Raji (cell line): ENCODE results near the gene SPPL3.

Source experiments
- POLR2A ChIP-seq: IDR thresholded peaks from 2 replicates; pipeline ENCODE4 v1.6.1; 2011; ENCODE audit warnings: low read depth, low read length, control low read depth; ENCODE audit not compliant: insufficient read depth

The SPPL3 gene

DNA sequence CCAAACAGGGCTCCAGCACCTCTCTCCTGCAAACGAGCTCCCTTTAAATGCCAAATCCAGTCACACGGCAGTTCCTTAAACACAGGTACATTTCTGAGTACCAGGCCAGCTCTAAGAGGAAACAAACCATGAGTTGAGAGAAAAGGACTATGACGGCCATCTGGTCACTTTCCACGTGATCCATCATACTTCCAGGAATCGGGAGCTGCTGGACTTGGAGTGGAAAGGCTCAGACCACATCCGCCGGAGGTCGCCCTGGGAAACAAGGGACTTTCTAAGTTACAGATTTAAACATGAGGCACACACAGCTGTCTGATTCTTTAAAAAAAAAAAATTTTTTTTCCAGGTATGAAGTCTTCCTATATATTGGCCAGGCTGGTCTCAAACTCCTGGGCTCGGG is 139.3 kb downstream of the SPPL3 start:
- no peak for TF ChIP-seq POLR2A

GRCh38 chr12:120763250-120763649 is 140.9 kb downstream of the SPPL3 start:
- TF ChIP-seq POLR2A, result no peak

GRCh38 chr12:120762086-120762485 is 142.1 kb downstream of the SPPL3 start:
- TF ChIP-seq POLR2A, result no peak

GRCh38 chr12:120761519-120761934 is 142.6 kb downstream of the SPPL3 start:
- TF ChIP-seq POLR2A, result no peak

DNA sequence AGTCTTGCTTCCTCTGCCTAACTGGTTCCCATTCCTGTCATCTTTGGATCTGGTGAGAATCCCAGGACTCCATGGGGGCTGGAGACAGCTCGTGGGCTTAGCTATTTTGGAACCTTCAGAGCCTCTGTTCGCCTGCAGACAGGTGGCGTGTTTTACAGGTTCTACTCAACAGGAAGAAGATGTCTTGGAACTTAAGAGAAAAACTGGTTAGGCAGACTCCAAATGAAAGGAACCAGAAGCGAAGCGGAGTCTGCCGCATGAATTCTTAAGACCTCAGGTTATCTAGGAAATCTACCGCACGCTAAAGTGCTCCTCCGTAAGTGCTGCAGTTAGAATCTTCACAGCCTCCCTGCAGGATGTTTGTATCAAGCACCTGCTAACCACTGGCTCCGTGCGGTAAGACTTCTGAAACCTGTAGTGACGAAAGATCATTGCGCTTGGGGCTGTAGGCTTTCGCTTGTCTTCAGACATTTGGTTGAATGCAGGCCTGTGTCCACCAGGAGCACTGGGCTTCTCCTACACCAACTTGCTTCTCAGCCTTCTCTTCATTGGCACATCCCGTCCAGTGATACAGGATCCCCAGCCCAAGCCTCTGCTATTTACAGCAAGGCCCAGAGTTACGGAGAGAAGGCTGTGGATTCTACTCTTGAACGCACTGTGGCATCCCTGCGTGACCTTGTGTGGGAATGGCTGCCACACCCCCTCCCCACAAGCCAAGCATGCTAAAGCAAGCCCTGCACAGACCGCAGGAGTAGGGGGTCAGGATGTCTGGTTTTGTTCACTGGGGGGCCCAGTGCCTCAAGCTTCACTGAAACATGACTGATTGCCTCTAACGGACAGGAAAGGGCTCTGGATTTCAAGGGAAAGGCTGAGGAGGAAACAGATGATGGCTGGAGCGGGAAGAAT is 143.6 kb downstream of the SPPL3 start:
- TF ChIP-seq POLR2A, result no peak

DNA sequence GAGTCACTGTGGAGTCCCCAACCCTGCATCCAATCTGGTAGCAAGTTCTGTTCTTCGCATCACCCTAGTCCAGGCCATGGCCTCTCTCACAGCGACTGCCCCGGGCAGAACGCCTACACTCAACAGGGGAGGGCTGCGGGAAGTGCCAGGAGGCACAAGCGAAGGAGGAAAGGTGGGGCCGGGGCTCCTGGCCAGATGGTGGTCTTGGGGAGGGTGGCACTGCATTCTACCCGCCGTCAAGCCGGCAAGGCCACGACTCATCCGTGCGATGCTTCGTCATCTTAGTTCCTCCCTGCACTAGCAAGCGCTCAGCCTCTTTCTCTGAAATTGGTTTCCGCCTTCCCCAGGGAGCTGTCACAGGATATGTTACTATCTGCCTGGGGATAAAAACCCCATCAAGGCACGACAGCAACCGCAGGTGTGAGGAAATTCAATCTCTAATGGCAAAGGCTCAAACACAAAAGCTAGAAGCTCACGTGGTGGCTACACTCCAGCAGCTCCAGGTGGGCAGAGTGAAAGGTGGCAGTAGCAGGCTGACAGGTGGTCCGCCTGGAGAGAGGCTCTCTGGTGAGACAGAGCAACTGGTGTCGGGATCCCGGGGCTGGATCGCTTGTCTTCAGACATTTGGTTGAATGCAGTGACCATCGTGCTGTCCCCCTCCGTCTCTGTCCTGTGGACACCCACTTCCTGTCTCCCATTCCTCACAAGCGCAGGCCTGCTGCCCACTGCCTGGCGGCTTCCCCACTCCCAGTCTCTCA is 144.4 kb downstream of the SPPL3 start:
- no peak for TF ChIP-seq POLR2A

DNA sequence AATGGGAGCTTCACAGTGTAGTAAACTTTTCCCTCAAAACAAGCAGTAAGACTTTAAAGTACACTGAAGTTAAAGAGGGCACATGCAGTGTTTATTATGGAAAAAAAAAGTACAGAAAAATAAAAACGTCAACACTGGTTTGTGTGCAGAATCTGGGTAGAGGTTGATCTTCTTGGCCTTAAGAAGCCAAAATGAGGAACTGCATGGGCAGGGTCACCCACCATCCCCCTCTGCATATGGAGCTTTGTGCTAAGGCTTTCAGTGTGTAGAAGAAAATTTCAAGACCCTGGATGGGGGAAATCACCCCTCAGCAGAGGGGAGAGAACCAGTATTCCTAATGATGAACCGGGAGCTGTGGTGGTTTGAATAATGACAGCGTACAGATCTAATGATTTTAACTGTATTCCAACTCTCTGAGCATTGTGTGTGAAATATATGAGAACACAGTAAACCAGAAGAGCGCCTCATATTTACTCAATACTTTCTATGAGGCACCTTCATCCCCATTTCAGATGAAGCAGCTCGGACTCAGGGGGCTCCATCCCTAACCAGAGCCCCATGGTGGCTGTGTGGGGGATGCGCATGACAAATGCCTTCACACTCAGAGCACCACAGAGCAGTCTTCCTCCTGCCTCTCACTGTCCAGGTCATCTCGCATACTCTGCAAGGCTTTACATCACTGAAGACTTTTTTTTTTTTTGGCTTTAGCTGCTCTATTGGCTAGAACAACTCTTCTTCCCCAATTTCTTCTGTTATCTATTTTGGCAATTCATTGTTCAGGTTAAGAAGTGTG is 145.2 kb downstream of the SPPL3 start:
- TF ChIP-seq POLR2A, result no peak

- TF ChIP-seq POLR2A, result no peak
Observed at GRCh38 chr12:120757949-120758348, 146.2 kb downstream of the SPPL3 start.

DNA sequence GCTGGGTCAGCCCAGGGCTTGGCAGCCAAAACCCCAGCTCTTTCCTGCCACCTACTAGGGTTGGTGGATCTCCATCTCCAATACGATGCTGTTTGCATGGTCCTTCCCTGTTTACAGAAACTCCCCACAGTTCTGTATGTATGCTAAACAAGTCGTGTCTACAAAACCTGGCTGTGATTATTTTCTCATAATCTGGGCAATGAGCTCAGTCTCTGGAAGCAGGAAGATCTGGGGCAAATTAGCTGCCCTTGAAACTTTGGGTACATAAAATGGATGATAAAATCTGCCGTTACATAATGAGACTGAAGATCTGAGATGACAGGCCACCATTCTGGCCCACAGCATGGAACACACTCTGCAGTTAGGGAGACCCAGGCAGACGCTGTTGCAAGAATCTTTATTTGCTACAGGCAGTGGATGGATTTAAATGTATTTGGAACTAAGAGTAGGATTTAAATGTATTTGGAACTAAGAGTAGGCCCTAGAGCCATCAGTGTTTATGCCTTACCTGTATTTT is 146.9 kb downstream of the SPPL3 start:
- no peak for TF ChIP-seq POLR2A

DNA sequence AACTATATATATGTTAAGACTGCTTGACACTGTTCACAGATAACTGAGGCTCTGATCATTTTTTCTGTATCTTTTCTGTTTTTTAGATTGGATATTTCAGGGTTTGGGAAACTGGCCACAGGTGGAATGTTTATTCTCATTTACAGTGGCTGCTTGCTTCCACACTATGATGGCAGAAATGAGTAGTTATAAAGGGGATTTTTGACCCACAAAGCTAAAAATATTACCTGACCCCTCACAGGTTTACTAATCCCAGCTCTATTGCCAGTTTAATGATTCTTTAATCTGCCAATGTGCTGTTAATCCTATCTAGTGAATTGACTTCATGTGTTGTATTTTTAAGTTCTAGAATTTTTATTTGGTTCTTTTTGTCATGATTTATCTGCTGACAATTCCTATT is 148.9 kb downstream of the SPPL3 start:
- TF ChIP-seq POLR2A, result no peak

DNA sequence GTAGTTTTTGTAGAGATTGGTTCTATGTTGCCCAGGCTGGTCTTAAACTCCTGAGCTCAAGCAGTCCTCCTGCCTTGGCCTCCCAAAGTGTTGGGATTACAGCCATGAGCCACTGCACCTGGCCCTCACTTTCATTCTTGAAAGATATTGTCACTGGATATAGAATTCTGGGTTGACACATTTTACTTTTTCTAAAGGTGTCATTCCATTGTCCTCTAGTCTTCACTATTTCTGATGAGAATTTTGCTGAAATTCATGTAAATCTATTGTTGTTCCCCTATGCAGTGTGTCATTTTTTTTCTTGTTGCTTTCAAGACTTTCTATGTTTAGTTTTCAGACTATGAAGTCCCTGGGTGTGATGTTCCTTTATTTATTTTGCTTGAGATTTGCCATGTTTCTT is 149.4 kb downstream of the SPPL3 start:
- no peak for TF ChIP-seq POLR2A

DNA sequence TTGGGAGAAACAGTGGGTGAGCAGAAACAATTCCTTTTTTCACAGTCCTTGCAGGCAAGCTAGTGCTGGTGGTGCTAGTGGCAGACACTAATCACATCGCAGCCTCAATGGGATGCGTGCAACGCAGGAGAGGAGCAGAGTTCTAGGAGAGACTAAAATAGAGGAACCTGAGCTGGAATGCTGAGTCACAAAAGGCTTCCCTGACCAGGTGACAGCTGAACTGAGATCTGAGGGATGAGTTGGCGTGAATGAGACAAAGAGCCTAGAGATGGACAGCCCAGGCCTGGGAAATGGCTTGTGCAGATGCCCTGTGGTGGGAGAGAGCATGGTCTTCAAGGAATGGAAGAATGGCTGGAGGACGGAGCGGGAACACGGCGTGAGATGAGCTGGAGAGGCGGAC is 152.8 kb downstream of the SPPL3 start:
- no peak for TF ChIP-seq POLR2A

DNA sequence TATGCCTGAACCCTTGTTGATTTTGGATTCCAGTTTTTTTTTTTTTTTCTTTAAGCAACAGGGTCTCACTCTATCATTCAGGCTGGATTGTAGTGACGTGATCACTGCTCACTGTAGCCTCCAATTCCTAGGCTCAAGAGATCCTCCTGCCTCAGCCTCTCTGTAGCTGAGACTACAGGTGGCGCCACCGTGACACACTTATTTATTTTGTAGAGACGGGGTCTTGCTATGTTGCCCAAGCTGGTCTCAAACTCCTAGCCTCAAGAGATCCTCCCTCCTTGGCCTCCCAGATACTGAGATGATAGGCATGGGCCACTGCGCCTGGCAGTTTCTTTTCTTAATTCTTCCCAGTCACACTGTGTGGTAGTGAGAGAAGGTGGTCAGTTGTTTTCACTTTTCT is 153.4 kb downstream of the SPPL3 start:
- TF ChIP-seq POLR2A, result no peak

DNA sequence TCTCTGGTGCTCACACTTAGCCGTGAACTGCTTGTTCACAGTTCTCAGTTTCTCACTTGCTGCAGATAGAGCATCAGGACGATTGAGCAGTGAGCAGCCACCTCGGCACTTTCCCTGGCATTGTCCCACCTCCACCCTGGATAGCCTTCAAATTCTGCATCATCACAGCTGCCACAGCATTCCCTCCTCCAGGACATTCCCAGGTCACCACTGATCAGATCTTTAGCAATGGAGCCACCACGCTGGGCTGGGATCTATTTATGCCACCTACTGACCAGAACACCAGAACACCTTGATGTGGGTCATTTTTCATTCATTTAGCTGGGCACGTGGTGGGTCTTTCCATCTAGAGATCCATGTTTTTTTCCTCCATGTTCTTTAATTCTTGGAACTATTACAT is 154.9 kb downstream of the SPPL3 start:
- TF ChIP-seq POLR2A, result no peak

GRCh38 chr12:120748242-120748641 is 155.9 kb downstream of the SPPL3 start:
- TF ChIP-seq POLR2A, result no peak
